ENCODE results near the gene SLC29A1.

- no peak for TF ChIP-seq CTCF (IDR thresholded peaks at IDR 0.05; ENCODE audit: poor library complexity)
- no peak for TF ChIP-seq EZH2 (IDR thresholded peaks at IDR 0.05; ENCODE audit: borderline replicate concordance)
Observed at GRCh38 chr6:44246663-44247337, 23.4 kb downstream of the SLC29A1 start, which contains the start of gene HSP90AB1.
